GM23338 (cell line): ENCODE results near the gene CERT1.

Source experiments
- CTCF ChIP-seq, 2 experiments: fragments of 200-600 bp in 1 of 2; sonication (generic) in 1 of 2; conservative IDR thresholded peaks; 2 replicates each; pipeline versions ENCODE4 v1.5.1 to v1.6.1; 2016 to 2017; ENCODE audit warnings: antibody characterized with exemption in 2 of 2, low read depth in 2 of 2, mild to moderate bottlenecking in 2 of 2, moderate library complexity in 1 of 2
- EZH2phosphoT487 ChIP-seq: fragments of 200-600 bp; sonication (generic); IDR thresholded peaks from one replicate; pipeline ENCODE4 v1.8.1; 2018; ENCODE audit warnings: antibody characterized with exemption; ENCODE audit not compliant: unreplicated experiment
- NANOG ChIP-seq: IDR thresholded peaks from 2 replicates; pipeline ENCODE4 v1.6.1; 2016; ENCODE audit warnings: antibody characterized with exemption, borderline replicate concordance
- REST ChIP-seq: IDR thresholded peaks from one replicate; pipeline ENCODE4 v1.6.1; 2018; ENCODE audit warnings: antibody characterized with exemption; ENCODE audit not compliant: unreplicated experiment

- TF ChIP-seq CTCF (conservative IDR thresholded peaks at IDR 0.05; ENCODE audit: low read depth in 2 of 2) (no peak), REST (no peak), EZH2phosphoT487 (no peak), NANOG (no peak)
Observed at GRCh38 chr5:75510417-75510835, 1.0 kb downstream of the CERT1 start.
